T-helper 2 cell (primary cell): Measurements from ENCODE around the gene ALKAL2.
"Not testable (repeated sequence)": the region's sequence is repeated elsewhere in the genome, so short reads cannot be mapped to it uniquely, and the experiment has no call there.

ENCODE experiments used
- DNase-seq, 5 experiments: peaks; one replicate each; pipeline versions ENCODE4 v3.0.0 to v3.0.0-alpha.2; 2012 to 2022
- total RNA-seq, 2 donors: gene quantifications; one replicate each; lab custom pipeline; 2026; lab: John Stamatoyannopoulos, UW

The ALKAL2 gene
- 0 reads per million in 2 donors for total RNA-seq

- DNase-seq: peak in 1 of 5 experiments; percentile 38
Observed at GRCh38 chr2:287911-288757, at the start of gene ALKAL2. ALKAL2 (minus strand) TSS chr2:288091; CDS start chr2:287835, 256 bp downstream.

- DNase-seq: not testable (repeated sequence)
Observed at GRCh38 chr2:336949-337348, 49.1 kb upstream of the ALKAL2 start.

- DNase-seq: no peak
Observed at GRCh38 chr2:336360-336759, 48.5 kb upstream of the ALKAL2 start.

GRCh38 chr2:332592-332991 is 44.7 kb upstream of the ALKAL2 start:
- DNase-seq: no peak

- no peak for DNase-seq
Observed at GRCh38 chr2:328761-329160, 40.9 kb upstream of the ALKAL2 start.

GRCh38 chr2:323035-323434 is 35.1 kb upstream of the ALKAL2 start:
- no peak for DNase-seq

GRCh38 chr2:322326-322725 is 34.4 kb upstream of the ALKAL2 start:
- no peak for DNase-seq

- DNase-seq: peak in 1 of 5 experiments; percentile 46
Observed at GRCh38 chr2:320561-320960, 32.7 kb upstream of the ALKAL2 start.

- DNase-seq: no peak
Observed at GRCh38 chr2:319059-319600, 31.2 kb upstream of the ALKAL2 start.

- DNase-seq: peak in 2 of 5 experiments; percentile 13 to 86
Observed at GRCh38 chr2:317501-318424, 29.9 kb upstream of the ALKAL2 start.

GRCh38 chr2:316381-316780 is 28.5 kb upstream of the ALKAL2 start:
- no peak for DNase-seq

GRCh38 chr2:315925-316324 is 28.0 kb upstream of the ALKAL2 start:
- DNase-seq: not testable (repeated sequence)

GRCh38 chr2:314561-315336 is 26.9 kb upstream of the ALKAL2 start:
- DNase-seq: no peak

- DNase-seq: no peak
Observed at GRCh38 chr2:313991-314390, 26.1 kb upstream of the ALKAL2 start.

- no peak for DNase-seq
Observed at GRCh38 chr2:310994-311393, 23.1 kb upstream of the ALKAL2 start.

GRCh38 chr2:309954-310510 is 22.1 kb upstream of the ALKAL2 start:
- DNase-seq: no peak

GRCh38 chr2:309148-309953 is 21.5 kb upstream of the ALKAL2 start:
- DNase-seq: no peak

- no peak for DNase-seq
Observed at GRCh38 chr2:305366-305765, 17.5 kb upstream of the ALKAL2 start.

- DNase-seq: no peak
Observed at GRCh38 chr2:296354-296753, 8.5 kb upstream of the ALKAL2 start.

- DNase-seq: no peak
Observed at GRCh38 chr2:295090-295489, 7.2 kb upstream of the ALKAL2 start.

- DNase-seq: peak in 4 of 5 experiments; percentile 12 to 38 (median 26)
Observed at GRCh38 chr2:290090-290722, 2.3 kb upstream of the ALKAL2 start.
